ENCODE data around the gene RASAL3.

DNA sequence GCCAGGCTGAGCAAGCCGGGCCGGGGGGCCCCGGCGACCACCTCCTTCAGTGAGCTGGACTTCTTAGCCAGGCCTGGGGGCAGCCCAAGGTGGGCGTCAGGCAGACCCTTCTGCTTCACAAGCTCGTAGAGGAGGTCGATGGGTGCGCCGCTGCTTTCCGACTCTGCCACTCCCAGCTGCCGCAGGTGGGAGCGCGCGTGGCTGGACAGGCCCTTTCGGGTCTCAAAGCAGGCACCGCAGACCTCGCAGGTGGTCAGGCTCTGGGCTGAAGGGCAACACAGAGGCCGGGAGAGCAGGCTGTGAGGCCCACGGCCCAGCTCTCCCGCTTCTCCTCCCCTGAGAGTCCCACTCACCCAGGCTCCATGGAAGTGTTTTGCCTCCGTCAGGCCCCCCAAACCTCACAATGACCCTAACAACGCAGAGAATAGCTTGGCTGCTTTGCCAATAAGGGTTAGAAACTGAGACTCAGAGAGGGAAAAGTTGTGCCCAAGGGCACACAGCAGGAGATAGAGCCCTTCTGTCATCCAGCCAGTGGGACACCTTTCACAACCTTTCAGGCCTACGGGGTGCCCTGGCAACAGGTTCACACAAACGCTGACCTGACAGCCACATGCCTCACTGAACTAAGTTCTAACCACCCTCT, 34.4 kb downstream of the RASAL3 start:
- TF ChIP-seq TCF12 (IDR thresholded peaks at IDR 0.05; ENCODE audit: low read depth, low read length) = no peak
- TF ChIP-seq ASH2L (IDR thresholded peaks at IDR 0.05; ENCODE audit: low read length) = no peak
- no peak for TF ChIP-seq RFX5 (IDR thresholded peaks at IDR 0.05; ENCODE audit: borderline replicate concordance, low read depth, low read length)
- TF ChIP-seq, protein P1, sequence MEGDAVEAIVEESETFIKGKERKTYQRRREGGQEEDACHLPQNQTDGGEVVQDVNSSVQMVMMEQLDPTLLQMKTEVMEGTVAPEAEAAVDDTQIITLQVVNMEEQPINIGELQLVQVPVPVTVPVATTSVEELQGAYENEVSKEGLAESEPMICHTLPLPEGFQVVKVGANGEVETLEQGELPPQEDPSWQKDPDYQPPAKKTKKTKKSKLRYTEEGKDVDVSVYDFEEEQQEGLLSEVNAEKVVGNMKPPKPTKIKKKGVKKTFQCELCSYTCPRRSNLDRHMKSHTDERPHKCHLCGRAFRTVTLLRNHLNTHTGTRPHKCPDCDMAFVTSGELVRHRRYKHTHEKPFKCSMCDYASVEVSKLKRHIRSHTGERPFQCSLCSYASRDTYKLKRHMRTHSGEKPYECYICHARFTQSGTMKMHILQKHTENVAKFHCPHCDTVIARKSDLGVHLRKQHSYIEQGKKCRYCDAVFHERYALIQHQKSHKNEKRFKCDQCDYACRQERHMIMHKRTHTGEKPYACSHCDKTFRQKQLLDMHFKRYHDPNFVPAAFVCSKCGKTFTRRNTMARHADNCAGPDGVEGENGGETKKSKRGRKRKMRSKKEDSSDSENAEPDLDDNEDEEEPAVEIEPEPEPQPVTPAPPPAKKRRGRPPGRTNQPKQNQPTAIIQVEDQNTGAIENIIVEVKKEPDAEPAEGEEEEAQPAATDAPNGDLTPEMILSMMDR (IDR thresholded peaks at IDR 0.05; ENCODE audit: control extremely low read depth in 1 of 3, insufficient read depth in 1 of 3, low read depth in 1 of 3, low read length in 3 of 3) = no peak
- TF ChIP-seq EGR1 (IDR thresholded peaks at IDR 0.05; ENCODE audit: borderline replicate concordance, low read depth, low read length) = no peak
- TF ChIP-seq POLR2A (IDR thresholded peaks at IDR 0.05; ENCODE audit: control extremely low read depth in 1 of 2, low read depth in 2 of 2, low read length in 2 of 2) = no peak
- no peak for TF ChIP-seq TAF1 (IDR thresholded peaks at IDR 0.05; ENCODE audit: low read depth, low read length)

All from H1 (cell line).